ENCODE data around the gene MDP1.

- TF ChIP-seq CTCF (conservative IDR thresholded peaks at IDR 0.05; ENCODE audit: low read length), result no peak
- no peak for TF ChIP-seq EZH2phosphoT487 (IDR thresholded peaks at IDR 0.05; ENCODE audit: borderline replicate concordance, low read depth, low read length)
Measured at GRCh38 chr14:24249230-24250021, 33.6 kb upstream of the MDP1 start.

All from OCI-LY7 (cell line).